Spleen (tissue), 7 donors: ENCODE measurements around the gene FAM174B.

Experiments
- CTCF ChIP-seq, 11 experiments: fragments of 200-600 bp in 7 of 11; fragments of 450-650 bp in 4 of 11; sonication (generic) in 4 of 11; IDR thresholded peaks in 8 of 11; conservative IDR thresholded peaks in 3 of 11; 1 replicate in 7 of 11; 2 replicates in 4 of 11; pipeline versions ENCODE4 v1.4.0 to v1.8.0; 2016 to 2021; ENCODE audit warnings: antibody characterized with exemption in 11 of 11, inconsistent platforms in 4 of 11, mild to moderate bottlenecking in 1 of 11
- POLR2A ChIP-seq, 3 donors: fragments of 450-650 bp; IDR thresholded peaks; one replicate each; pipeline ENCODE4 v1.5.1; 2017; ENCODE audit warnings: antibody characterized with exemption in 3 of 3, mild to moderate bottlenecking in 1 of 3
- donor health status: DM: no; HTN: no; CAD: no; lungs with moderate emphysema.
- donor health status: DM: no; HTN: no; CAD: no.
- donor health status: DM: no; HTN: no; CAD: no.

- no peak for TF ChIP-seq CTCF (IDR thresholded peaks at IDR 0.05 in 8 of 11, conservative IDR thresholded peaks at IDR 0.05 in 3 of 11)
- TF ChIP-seq POLR2A (IDR thresholded peaks at IDR 0.05): no peak
Observed at GRCh38 chr15:92634671-92635201, 20.8 kb downstream of the FAM174B start.
